ENCODE measurements around the gene C11orf42.

GRCh38 chr11:6248248-6248647 lies 42.9 kb downstream of the C11orf42 start:
- TF ChIP-seq CTCF (IDR thresholded peaks at IDR 0.05) (no peak), POLR2A (IDR thresholded peaks at IDR 0.05) (no peak)

Data from stomach (tissue), 4 donors.